GM19035 (cell line): ENCODE measurements around the gene ADAMTS17.

Source experiments
- ATAC-seq: cut with Tn5 transposase; IDR thresholded peaks from one replicate; pipeline ENCODE4 v1.9.1; 2021; ENCODE audit not compliant: unreplicated experiment

Gene ADAMTS17

DNA sequence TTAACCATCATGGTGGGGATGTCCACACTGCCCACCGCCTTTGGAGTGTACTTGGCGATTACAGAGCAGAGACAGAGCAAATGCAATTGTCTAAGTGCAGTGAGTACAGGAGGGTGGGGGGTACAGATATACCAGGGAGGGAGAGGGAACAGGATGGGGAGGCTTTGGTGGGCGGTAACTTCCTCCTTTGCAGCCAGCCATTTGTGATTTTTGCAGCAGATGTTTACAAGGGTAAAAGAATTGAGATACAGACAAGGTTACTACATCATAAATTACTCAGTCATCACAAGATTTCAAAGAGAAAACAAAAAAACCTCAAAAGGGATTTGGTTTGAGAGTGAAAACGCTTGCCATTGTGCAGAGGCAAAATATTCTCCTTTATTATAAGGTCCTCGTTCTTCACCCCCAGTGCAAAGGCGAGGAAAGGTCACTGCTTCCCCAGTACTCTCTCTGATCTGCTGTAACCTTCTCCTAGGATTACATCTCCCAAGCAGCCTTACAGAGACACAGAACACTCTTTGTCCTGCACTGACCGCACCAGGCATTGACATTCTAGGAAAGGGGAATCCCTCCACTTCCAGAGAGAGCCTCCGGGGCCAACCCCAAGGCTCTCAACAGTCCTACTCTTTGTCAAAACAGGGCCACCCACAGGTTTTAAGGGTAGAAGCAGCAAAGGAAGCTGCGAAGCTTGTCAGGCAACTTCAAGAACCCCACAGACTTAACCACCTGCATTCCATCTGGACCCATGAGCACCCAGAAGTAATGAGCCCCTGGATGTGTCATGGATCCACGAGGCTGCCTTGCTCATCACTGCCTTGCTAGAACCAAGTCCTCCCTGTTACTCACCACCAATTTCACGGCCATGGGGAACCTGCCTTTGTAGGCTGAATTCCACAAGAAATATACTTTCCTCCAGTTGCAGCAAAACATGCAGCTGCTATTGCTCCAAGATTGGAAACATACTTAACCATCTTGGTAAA, 117.3 kb downstream of the ADAMTS17 start:
- no peak for ATAC-seq

DNA sequence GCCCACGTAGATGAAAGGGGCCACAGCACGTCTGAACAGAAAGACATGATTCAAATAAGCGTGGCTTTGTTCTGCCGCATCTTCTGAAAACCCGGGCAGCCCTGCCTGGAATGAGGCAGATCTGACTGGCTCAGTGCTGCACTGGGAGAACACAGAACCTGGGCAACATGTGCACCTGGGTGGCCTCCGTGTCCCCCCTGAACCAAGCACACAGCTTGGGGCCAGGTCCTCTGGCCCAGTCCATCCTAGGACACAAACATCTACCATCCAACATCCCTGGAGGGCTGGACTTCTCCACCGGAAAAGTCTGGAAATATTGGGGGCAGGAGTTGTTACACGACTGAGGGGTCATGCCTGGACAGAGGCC, 119.4 kb downstream of the ADAMTS17 start:
- ATAC-seq = no peak

- no peak for ATAC-seq
These were observed 120.1 kb downstream of the ADAMTS17 start for GRCh38 chr15:100221471-100222348.

DNA sequence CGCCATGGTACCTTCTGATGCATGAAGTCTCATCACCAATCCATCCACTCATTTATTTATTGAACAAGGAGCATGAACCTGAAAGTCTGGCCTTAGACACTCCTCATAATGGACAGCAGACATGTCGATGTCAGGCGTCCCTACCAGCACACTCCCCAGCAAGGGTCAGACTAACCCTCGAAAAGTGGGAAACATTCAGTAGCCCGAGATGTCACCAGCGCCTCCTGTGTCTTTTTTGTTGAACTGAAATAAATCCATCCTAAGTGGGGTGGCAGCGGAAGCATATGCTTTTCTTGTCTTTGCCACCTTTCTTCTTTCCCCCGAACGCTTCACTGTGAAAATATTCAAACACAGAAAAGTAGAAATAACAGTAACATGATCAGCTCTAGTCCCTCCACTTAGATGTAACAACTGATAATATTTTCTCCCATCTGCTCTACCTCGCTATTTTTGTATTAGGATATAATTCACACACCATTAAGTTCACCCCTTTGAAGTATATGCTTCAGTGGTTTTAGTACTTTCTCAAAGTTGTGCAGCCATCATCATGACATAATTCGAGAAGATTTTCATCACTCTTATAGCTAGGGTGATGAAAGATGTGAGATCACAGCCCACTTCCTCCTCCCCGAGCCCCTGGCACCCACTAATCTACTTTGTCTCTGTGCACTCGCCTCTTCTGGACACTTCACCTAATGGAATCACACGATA, 121.6 kb downstream of the ADAMTS17 start:
- no peak for ATAC-seq

DNA sequence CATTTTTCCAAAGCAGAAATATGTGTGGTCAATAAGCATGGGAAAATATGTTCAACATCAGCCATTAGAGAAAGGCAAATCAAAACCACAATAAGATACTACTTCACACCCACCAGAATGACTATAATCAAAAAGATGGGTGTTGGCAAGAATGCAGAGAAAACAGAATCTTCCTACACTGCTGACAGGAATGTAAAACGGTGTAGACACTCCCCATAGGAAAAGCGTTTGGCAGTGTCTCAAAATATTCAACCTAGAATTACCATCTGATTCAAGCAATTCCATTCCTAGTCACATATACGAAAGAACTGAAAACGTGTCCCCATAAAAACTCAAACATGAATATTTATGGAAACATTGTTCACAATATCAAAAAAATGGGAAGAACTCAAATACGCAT, 123.3 kb downstream of the ADAMTS17 start:
- ATAC-seq = no peak

DNA sequence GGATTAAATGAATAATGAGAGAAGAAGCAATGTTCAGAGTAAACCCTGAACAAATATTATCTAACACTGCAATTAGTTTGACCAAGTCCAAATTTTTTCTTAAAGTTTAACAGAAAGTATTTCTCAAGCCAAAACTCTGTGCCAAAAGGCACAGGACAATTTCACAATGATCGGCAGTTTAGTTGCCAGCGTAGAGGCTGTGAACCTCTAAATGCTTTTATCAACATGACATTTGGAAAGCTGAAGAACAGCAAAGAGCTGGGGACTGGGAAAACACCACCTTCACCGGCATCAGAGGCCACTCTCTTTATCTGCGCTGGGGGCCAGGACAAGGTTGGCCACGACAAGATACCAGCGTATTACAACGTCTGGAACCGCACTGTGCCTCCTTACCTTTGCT, 125.6 kb downstream of the ADAMTS17 start:
- no peak for ATAC-seq

GRCh38 chr15:100215843-100216169, 126.0 kb downstream of the ADAMTS17 start:
- no peak for ATAC-seq

DNA sequence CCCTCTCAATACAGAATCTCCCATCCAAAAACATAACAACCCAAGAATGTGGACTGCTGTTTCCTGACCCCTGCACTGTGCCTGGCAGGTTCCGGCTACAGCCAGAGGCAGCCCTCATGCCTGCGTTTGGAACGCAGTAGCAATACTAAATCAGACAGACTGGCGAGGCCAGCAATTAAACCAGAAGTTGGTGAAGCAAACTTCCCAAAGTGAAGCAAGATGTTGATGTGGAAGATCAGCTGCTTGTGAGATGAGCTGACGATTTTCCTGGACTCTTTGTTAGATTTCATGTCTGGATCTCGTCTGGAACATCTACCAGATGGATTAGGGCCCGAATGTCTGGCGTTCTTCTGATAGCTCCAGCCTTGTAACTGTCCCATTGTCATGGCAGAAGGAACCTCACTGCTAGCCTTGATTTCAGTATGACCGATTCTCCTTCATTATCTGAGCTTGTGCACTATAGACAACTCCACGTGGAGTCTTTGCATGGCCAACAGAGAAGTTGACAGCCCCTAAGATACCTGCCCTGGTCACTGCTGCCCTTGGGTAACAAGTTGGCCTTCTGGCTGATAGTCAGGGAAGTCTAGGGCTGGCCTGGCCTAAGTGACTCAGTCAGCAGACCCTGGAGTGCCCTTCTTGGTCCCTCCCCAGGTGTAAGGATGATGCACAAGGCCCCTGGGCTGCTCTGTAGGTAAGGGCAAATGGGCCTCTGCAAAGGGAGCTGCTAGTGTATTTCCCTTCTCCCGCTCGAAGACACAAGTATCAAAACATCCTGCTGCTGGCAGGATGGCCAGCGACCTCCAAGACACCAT, 126.5 kb downstream of the ADAMTS17 start:
- no peak for ATAC-seq

GRCh38 chr15:100211855-100212850, 129.6 kb downstream of the ADAMTS17 start:
- no peak for ATAC-seq

DNA sequence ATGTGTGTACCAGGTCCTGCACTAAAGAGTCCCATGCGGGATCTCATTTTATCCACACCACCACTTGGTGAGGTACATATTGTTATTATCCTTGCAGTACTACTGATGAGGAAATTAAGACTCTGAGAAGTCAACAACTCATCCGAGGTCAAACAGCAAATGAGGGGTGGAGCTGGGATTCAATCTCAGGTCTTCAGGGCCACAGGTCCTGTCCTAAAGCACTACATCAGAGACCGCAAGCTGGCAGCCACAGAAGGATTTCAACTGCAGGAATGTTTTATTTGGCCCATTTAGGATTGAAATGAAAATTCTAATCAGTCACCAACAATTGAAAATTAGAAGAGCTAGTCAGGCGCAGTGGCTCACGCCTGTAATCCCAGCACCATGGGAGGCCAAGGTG, 131.4 kb downstream of the ADAMTS17 start:
- no peak for ATAC-seq

DNA sequence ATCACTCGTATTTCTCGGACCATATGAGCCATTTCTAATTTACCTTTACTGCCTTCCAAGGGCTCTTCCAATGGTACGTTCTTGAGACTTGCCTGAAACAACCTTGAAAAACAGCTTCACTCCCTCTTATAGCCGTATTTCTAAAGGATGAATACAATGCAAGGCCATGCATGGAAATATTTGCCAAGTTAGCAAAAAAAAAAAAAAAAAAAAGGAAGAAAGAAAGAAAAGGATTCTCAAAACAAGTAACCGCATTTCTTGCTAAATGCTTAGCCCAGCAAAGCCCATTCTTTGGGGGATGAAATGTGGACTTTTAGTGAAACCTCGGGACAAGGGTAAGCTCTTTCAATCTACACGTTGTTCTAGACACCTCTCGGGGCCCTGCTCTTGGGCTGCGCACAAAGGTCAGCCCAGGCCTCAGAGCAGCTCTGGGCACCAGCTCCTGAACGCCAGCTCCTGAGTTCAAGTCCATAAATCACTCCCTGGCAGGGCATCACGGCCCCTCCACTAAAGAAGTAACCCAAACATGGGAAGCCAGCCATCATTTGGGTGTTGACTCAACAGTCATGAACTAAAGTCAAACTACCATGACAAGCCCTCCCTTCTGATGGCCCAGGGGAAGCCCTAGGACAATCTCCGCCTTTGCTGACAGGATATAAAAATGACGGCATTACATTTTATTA, 132.7 kb downstream of the ADAMTS17 start:
- ATAC-seq = no peak

DNA sequence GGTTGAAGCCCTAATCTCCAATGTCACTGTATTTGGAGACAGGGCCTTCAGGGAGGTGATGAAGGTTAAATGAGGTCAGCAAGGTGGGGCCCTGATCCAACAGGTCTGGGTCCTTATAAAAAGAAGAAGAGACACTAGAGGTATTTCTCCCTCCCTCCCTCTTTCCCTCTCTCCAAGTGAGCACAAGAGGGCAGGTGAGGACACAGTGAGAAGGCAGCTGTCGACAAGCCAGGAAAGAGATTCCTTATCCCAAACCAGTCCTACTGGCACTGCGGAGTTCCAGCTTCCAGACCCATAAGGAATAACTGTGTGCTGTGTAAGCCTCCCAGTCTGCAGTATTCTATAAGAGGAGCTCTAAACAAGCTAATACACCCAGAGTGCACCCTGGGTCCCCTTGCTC, 134.7 kb downstream of the ADAMTS17 start:
- no peak for ATAC-seq

DNA sequence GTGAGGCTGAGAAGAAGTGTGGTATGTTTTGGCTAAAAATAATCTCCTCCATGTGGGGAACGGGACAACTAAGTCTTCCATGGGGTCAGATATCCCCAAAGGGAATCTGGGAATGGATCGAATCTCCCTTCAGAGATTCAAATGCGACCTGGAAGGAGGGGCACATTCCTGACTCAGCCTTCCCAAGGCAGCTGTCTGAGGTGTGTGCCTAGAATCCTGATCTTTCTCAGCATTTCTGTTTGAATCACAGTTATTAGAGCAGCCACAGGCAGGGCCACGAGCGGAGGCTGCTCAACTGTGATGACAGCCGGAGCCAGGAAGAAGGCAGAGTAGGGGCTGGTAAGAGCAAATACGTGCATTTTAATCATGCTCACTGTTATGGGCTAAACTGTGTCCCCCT, 135.1 kb downstream of the ADAMTS17 start:
- no peak for ATAC-seq

DNA sequence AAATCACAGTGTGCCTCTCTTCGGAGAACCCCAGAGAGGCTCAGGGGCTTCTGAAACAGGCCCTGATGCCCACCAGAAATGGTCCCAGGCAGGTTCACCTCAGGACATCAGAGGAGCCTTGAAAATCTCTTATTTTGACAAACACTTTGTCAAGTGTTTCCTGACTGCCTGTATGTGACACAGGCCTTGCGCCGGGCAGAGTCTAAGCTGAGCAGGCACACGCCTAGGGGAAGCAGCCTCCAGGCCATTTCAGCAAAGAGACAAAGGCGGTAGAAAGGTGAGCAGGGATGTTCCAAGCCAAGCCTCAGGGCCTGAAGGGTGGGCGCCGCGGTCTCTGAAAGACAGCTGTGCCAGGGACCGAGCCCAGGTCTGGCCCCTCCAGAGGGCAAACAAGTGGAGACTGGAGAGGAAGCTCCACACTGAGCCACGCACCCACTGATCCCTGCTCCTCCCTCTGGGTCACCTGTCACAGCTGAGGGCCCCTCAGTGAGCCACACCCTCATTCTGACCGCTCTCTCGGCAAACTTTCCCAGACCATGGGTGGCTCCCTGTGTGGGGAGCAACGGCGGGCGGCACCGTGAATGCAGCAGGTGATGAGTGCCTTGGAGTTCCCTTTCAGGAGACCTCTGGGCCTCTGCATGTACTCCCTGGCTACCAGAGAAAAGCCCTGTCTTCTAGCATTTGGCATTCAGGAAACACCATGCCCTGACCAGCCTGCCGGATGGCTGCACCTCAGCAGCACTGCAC, 136.1 kb downstream of the ADAMTS17 start:
- no peak for ATAC-seq

- ATAC-seq = no peak
These were observed 137.0 kb downstream of the ADAMTS17 start for GRCh38 chr15:100204771-100205170.

GRCh38 chr15:100204211-100204610, 137.6 kb downstream of the ADAMTS17 start:
- ATAC-seq = no peak

GRCh38 chr15:100202309-100202960, 139.3 kb downstream of the ADAMTS17 start:
- no peak for ATAC-seq
